CD4-positive, alpha-beta T cell treated with Interleukin-12 subunit alpha and Interleukin-12 subunit beta, for 1 hour (primary cell): ENCODE results near the gene DOCK3.
"Not testable (repeated sequence)": the region's sequence is repeated elsewhere in the genome, so short reads cannot be mapped to it uniquely, and the experiment has no call there.

Experiments
- DNase-seq: peaks from one replicate; pipeline ENCODE4 v3.0.0-alpha.2; 2020

Gene DOCK3

GRCh38 chr3:51379746-51380455 lies 705.2 kb downstream of the DOCK3 start:
- no peak for DNase-seq

GRCh38 chr3:51380601-51381332 lies 706.0 kb downstream of the DOCK3 start:
- DNase-seq, result no peak

GRCh38 chr3:51381333-51381705 lies 706.6 kb downstream of the DOCK3 start:
- DNase-seq, result no peak

- DNase-seq, result no peak
Observed at GRCh38 chr3:51382076-51382745, 707.5 kb downstream of the DOCK3 start.

GRCh38 chr3:51382947-51383578 lies 708.3 kb downstream of the DOCK3 start:
- no peak for DNase-seq

GRCh38 chr3:51384055-51384725 lies 709.5 kb downstream of the DOCK3 start:
- no peak for DNase-seq

GRCh38 chr3:51384726-51385473 lies 710.2 kb downstream of the DOCK3 start, which contains the start of gene MANF:
Gene MANF (plus strand): TSS chr3:51385291. CDS start chr3:51385343, 52 bp downstream.
- DNase-seq, result peak; percentile 98

- DNase-seq, result no peak
Observed at GRCh38 chr3:51385621-51386091, 710.9 kb downstream of the DOCK3 start.

- no peak for DNase-seq
Observed at GRCh38 chr3:51386159-51386851, 711.6 kb downstream of the DOCK3 start.

- DNase-seq, result no peak
Observed at GRCh38 chr3:51386852-51387229, 712.1 kb downstream of the DOCK3 start.

- DNase-seq, result not testable (repeated sequence)
Observed at GRCh38 chr3:51387281-51387680, 712.6 kb downstream of the DOCK3 start.

GRCh38 chr3:51388286-51389029 lies 713.7 kb downstream of the DOCK3 start:
- no peak for DNase-seq

- DNase-seq, result peak; percentile 70
Observed at GRCh38 chr3:51389423-51390183, 714.9 kb downstream of the DOCK3 start.

GRCh38 chr3:51390246-51391074 lies 715.7 kb downstream of the DOCK3 start:
- no peak for DNase-seq

GRCh38 chr3:51391075-51391565 lies 716.4 kb downstream of the DOCK3 start, which contains the start of gene RBM15B:
Gene RBM15B (plus strand): TSS chr3:51391285. CDS start chr3:51391400, 115 bp downstream.
- DNase-seq, result peak; percentile 98

GRCh38 chr3:51391566-51392354 lies 717.0 kb downstream of the DOCK3 start:
- peak; percentile 62 for DNase-seq

- no peak for DNase-seq
Observed at GRCh38 chr3:51392355-51393133, 717.8 kb downstream of the DOCK3 start.
